Measurements from ENCODE around the gene C1GALT1C1L.
"Not testable (repeated sequence)": the region's sequence is repeated elsewhere in the genome, so short reads cannot be mapped to it uniquely, and the experiment has no call there.

Gene C1GALT1C1L

GRCh38 chr2:43648994-43649701, 27.1 kb downstream of the C1GALT1C1L start:
- DNase-seq = no peak

DNA sequence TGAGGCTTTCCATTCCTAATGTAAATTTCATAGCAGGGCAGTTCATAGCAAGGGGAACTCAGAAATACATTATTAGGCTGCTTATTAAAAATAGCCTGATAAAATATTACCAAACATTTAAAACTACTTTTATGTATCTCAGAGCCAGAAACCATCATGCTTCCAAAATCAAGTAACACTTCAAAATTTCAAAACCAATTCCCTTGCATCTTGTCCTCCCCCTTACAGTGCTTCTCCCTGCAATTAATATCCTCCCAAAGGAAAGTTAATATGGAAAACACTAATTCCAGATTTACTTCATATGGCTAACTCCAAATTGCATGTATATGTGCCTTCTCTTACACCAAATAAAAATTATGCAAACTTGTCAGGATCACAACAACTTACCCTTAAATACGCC, 32.5 kb downstream of the C1GALT1C1L start:
- no peak for DNase-seq

GRCh38 chr2:43642363-43642762, 33.9 kb downstream of the C1GALT1C1L start:
- DNase-seq = no peak

GRCh38 chr2:43637030-43637803, 39.0 kb downstream of the C1GALT1C1L start, which contains the start of gene PLEKHH2:
PLEKHH2 (plus strand) TSS chr2:43637260; CDS start chr2:43644674, 7,414 bp downstream.
- peak; percentile 58 to 89 for DNase-seq

DNA sequence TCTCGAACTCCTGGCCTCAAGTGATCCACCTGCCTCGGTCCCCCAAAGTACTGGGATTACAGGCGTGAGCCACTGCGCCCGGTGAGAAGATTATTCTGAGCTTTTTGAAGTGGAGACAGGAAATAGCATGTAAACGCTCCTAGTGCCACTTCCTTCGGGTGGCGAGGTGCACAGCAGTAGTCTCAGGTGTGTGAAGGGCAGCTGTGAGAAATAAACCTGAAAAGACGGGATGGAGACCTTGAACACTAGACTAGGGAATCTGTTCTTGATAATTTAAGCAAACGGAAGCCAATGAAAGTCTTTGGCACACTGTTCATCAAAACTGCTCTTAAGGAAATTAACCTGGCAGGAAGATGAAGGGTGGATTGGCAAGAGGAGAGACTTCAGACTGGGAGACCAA, 39.6 kb downstream of the C1GALT1C1L start:
- peak in 1 of 2 experiments; percentile 59 for DNase-seq

DNA sequence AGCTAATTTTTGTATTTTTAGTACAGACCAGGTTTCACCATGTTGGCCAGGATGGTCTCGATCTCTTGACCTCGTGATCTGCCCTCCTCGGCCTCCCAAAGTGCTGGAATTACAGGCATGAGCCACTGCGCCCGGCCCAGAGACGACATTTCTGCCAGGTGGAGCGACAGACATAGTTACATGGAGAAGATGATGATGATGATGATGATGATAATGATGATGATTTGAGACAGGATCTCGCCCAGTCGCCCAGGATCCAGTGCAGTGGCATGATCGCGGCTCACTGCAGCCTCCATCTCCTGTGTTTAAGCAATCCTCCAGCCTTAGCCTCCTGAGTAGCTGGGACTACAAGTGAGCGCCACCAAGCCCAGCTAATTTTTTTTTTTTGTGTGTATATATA, 40.1 kb downstream of the C1GALT1C1L start:
- DNase-seq = not testable (repeated sequence)

DNA sequence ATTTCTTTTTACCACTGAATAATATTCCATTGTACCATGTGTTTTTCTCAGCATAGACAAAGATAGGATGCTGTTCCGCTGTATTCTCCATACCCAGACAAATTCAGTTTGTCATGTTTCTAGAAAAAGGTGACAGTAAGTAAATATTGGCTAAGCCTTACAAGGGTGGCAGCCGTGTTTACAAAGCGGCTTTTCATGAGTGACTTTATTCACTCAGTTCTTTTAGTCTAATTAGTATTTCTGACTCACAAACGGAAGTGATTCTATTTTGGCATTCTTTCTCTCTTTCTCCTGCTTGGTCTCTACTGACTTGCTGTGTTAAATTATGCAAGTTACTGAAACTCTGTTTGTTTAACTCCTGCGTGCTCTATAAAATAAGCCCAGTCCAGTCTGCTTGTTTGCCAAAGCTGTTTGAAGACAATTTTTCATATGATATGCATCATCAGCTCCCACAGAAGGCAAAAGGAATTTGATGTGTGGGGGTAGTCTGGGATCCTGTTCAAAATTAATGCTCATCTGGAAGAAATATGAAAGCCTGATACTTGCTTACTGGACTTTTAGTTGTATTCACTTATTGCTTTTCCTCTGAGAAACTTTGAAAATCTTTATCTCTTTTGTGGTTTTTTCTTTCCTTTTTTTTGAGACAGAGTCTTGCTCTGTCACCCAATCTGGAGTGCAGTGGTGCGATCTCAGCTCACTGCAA, 41.5 kb downstream of the C1GALT1C1L start:
- no peak for DNase-seq

GRCh38 chr2:43631618-43632317, 44.5 kb downstream of the C1GALT1C1L start:
- DNase-seq = no peak
